ENCODE measurements around the gene MRPL58. TPM values are rescaled to one million over a fixed set of nuclear protein-coding genes. Genes with fewer than 3 reads are reported as not detected.
A peak's percentile ranks its signal among the peaks of the same experiment; 100 is the strongest.

MRPL58 gene
- total and polyA plus RNA-seq, 2 of the 8 experiments (the other 6 are each of a cell fraction or from before 2014, with no cell fraction given) = 43.6 to 49.1 TPM

DNA sequence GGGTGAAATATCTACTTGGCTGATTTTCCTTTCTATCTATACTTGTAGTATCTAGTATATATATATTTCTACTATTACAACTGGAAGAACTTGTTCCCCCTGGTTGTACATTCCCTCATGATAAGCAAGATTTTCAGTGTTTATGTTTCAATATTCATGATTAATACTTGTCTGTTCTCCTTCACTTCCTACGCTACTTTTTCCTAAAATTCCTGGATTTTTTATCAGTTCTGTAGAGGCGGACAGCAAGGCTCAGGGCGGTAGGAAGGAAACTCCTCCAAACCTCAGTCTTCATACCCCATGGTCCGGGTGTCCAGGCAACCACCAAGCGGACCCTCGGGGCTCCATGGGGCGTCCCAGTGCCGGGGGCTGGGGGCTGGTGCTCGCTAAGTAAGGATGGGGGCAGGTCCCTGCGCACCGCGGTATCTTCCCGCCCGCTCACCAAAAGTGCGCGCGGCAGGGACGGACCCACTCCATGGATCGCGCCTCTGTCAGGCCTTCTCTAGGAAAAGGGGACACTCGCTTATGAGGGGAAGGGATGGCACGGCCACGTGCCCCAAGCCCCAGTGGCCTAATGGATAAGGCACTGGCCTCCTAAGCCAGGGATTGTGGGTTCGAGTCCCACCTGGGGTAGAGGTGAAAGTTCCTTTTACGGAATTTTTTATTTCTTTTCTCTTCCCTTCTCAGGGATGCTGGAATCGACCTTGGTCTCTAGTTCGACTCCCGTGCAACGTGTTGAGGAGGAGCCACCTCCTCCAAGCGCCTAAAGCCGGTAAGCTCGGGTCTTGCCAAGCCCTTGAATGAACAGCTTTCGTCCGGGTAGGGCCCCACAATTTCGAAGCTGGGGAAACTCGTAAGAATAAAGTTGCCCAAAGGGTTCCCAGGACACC, 21.1 kb downstream of the MRPL58 start (continued):
- TF ChIP-seq TAF7 (optimal IDR thresholded peaks at IDR 0.05; ENCODE audit: borderline replicate concordance, low read depth, low read length) (peak; percentile 34), BRCA1 (IDR thresholded peaks at IDR 0.05; ENCODE audit: low read depth, low read length) (no peak), SP4 (IDR thresholded peaks at IDR 0.05; ENCODE audit: low read length) (peak; percentile 81; the same call in 1 of the 2 replicates), YY1 (IDR thresholded peaks at IDR 0.05; ENCODE audit: low read depth, low read length) (no peak), KDM1A (IDR thresholded peaks at IDR 0.05; ENCODE audit: borderline replicate concordance, low read length) (no peak), TAF1 (IDR thresholded peaks at IDR 0.05; ENCODE audit: low read depth, low read length) (0 out of 2 replicates have a peak, but pooled peaks have one; percentile 8), ASH2L (IDR thresholded peaks at IDR 0.05; ENCODE audit: low read length) (peak; percentile 95), EGR1 (IDR thresholded peaks at IDR 0.05; ENCODE audit: borderline replicate concordance, low read depth, low read length) (0 out of 2 replicates have a peak, but pooled peaks have one; percentile 43), TEAD4 (IDR thresholded peaks at IDR 0.05; ENCODE audit: low read depth, low read length) (peak; percentile 85), EP300 (IDR thresholded peaks at IDR 0.05; ENCODE audit: borderline replicate concordance in 1 of 2, low read depth in 2 of 2, low read length in 2 of 2) (no peak), SIN3A (conservative IDR thresholded peaks at IDR 0.05 in 1 of 2, IDR thresholded peaks at IDR 0.05 in 1 of 2; ENCODE audit: low read depth in 1 of 2, low read length in 2 of 2) (peak in 1 of 2 experiments; percentile 59; a peak in 1 of 4 replicates), TBP (IDR thresholded peaks at IDR 0.05; ENCODE audit: low read depth, low read length) (peak; percentile 99)
- TF ChIP-seq, protein P1, sequence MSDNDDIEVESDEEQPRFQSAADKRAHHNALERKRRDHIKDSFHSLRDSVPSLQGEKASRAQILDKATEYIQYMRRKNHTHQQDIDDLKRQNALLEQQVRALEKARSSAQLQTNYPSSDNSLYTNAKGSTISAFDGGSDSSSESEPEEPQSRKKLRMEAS (IDR thresholded peaks at IDR 0.05) = peak; percentile 95
